Neural cell (in vitro differentiated cells): ENCODE data around the gene EPHA4. TPM values are rescaled to one million over a fixed set of nuclear protein-coding genes. Genes with fewer than 3 reads are reported as not detected.

Experiments
- H2AFZ ChIP-seq: fragments of 200-600, 300-800 bp; sonication (generic), shearing (Covaris generic); 2 replicates; pipeline ENCODE4 v1.6.0; 2014; ENCODE audit warnings: low read depth, mild to moderate bottlenecking, antibody characterized with exemption, low read length, moderate library complexity
- H3F3A ChIP-seq: fragments of 200-600 bp; shearing (Covaris generic); 2 replicates; pipeline ENCODE4 v1.6.1; 2016; ENCODE audit warnings: mild to moderate bottlenecking, moderate library complexity, mixed read lengths, antibody characterized with exemption, low read length; ENCODE audit not compliant: insufficient read depth, poor library complexity, severe bottlenecking
- H3K27ac ChIP-seq: fragments of 200-600, 300-800 bp; sonication (generic), shearing (Covaris generic); 2 replicates; pipeline ENCODE4 v1.5.1; 2014; ENCODE audit warnings: mild to moderate bottlenecking, low read length, moderate library complexity
- H3K27me3 ChIP-seq: fragments of 300-800, 200-600 bp; sonication (generic), shearing (Covaris generic); 2 replicates; pipeline ENCODE4 v1.6.0; 2014; ENCODE audit warnings: mild to moderate bottlenecking, low read depth, low read length, moderate library complexity; ENCODE audit not compliant: insufficient read depth
- H3K36me3 ChIP-seq: fragments of 300-800, 200-600 bp; sonication (generic), shearing (Covaris generic); 2 replicates; pipeline ENCODE4 v1.5.1; 2014; ENCODE audit warnings: mild to moderate bottlenecking, antibody characterized with exemption, low read length, moderate library complexity; ENCODE audit not compliant: insufficient read depth
- H3K4me2 ChIP-seq: fragments of 300-800, 200-600 bp; sonication (generic), shearing (Covaris generic); 2 replicates; pipeline ENCODE4 v1.6.0; 2014; ENCODE audit warnings: mild to moderate bottlenecking, low read length
- H3K4me3 ChIP-seq: fragments of 300-800, 200-600 bp; sonication (generic), shearing (Covaris generic); 2 replicates; pipeline ENCODE4 v1.5.1; 2014; ENCODE audit warnings: mild to moderate bottlenecking, low read length, moderate library complexity
- H3K79me2 ChIP-seq: fragments of 200-600 bp; shearing (Covaris generic); replicated peaks from 2 replicates; pipeline ENCODE4 v1.6.0; 2014; ENCODE audit warnings: mild to moderate bottlenecking, low read length, moderate library complexity; ENCODE audit not compliant: insufficient read depth
- H3K9ac ChIP-seq: fragments of 300-800, 200-600 bp; sonication (generic), shearing (Covaris generic); 2 replicates; pipeline ENCODE4 v1.6.1; 2016; ENCODE audit warnings: mild to moderate bottlenecking, low read length, mixed read lengths
- H3K9me2 ChIP-seq: fragments of 200-600 bp; shearing (Covaris generic); 2 replicates; pipeline ENCODE4 v1.6.1; 2016; ENCODE audit warnings: mild to moderate bottlenecking, low read length, mixed read lengths; ENCODE audit not compliant: insufficient read depth
- H3K9me3 ChIP-seq: fragments of 200-600, 300-800 bp; sonication (generic), shearing (Covaris generic); 2 replicates; pipeline ENCODE4 v1.6.1; 2016; ENCODE audit warnings: mild to moderate bottlenecking, mixed run types, low read length, moderate library complexity, mixed read lengths
- H4K20me1 ChIP-seq: fragments of 200-600 bp; shearing (Covaris generic); 2 replicates; pipeline ENCODE4 v1.6.1; 2016; ENCODE audit warnings: mild to moderate bottlenecking, mixed run types; ENCODE audit not compliant: insufficient read depth
- CTCF ChIP-seq: fragments of 450-650 bp; IDR thresholded peaks from 2 replicates; pipeline ENCODE4 v1.5.1; 2014; ENCODE audit warnings: antibody characterized with exemption, mild to moderate bottlenecking, moderate library complexity; ENCODE audit not compliant: poor library complexity, severe bottlenecking
- EP300 ChIP-seq: fragments of 450-650 bp; conservative IDR thresholded peaks from 2 replicates; pipeline ENCODE4 v1.6.1; 2014; ENCODE audit warnings: antibody characterized with exemption, mild to moderate bottlenecking, moderate library complexity; ENCODE audit not compliant: poor library complexity, severe bottlenecking
- EZH2 ChIP-seq: fragments of 200-600, 300-800 bp; shearing (Covaris generic), sonication (generic); IDR thresholded peaks from 2 replicates; pipeline ENCODE4 v1.6.1; 2014; ENCODE audit warnings: antibody characterized with exemption, low read length, borderline replicate concordance, mild to moderate bottlenecking; ENCODE audit not compliant: insufficient read depth, poor library complexity, severe bottlenecking
- MXI1 ChIP-seq: fragments of 450-650 bp; conservative IDR thresholded peaks from 2 replicates; pipeline ENCODE4 v1.6.1; 2014; ENCODE audit warnings: antibody characterized with exemption, mild to moderate bottlenecking; ENCODE audit not compliant: poor library complexity, severe bottlenecking
- POLR2AphosphoS5 ChIP-seq: IDR thresholded peaks from 2 replicates; pipeline ENCODE4 v1.6.1; 2012
- REST ChIP-seq: IDR thresholded peaks from 2 replicates; pipeline ENCODE4 v1.6.1; 2012; ENCODE audit warnings: borderline replicate concordance
- SMC3 ChIP-seq: fragments of 450-650 bp; conservative IDR thresholded peaks from 2 replicates; pipeline ENCODE4 v1.6.1; 2014; ENCODE audit warnings: antibody characterized with exemption, mild to moderate bottlenecking, moderate library complexity; ENCODE audit not compliant: poor library complexity
- polyA plus RNA-seq: library from polyadenylated mRNA; depleted of rRNA; stranded (reverse); fragments of >200 nt; gene quantifications from 2 replicates; pipeline ENCODE4 v1.2.3, GENCODE V29; 2014

Gene EPHA4
- polyA plus RNA-seq, 1 donor from 2014 or later, result 71.1 TPM

- Histone ChIP-seq H3K9ac (no peak overlapping the region), H3K79me2 (peaks cover 44% of the 10 kb centered on the region), H3K4me2 (no peak overlapping the region), H3K9me3 (no peaks in the 10 kb centered on the region), H2AFZ (no peak overlapping the region), H3K27me3 (no peaks in the 10 kb centered on the region), H3K4me3 (peak overlapping the region; percentile 24), H3F3A (no peaks in the 10 kb centered on the region), H3K27ac (peak overlapping the region; percentile 46), H3K9me2 (no peaks in the 10 kb centered on the region), H4K20me1 (no peaks in the 10 kb centered on the region), H3K36me3 (no peaks in the 10 kb centered on the region)
- peak; percentile 35 for TF ChIP-seq POLR2AphosphoS5
- TF ChIP-seq REST, result no peak
Observed at GRCh38 chr2:221502270-221503010, 69.7 kb downstream of the EPHA4 start.

- Histone ChIP-seq H3K9me2 (no peaks in the 10 kb centered on the region), H2AFZ (no peak overlapping the region), H3K27me3 (no peaks in the 10 kb centered on the region), H4K20me1 (no peaks in the 10 kb centered on the region), H3K27ac (peak overlapping the region; percentile 46), H3K4me3 (peak overlapping the region; percentile 24), H3K36me3 (no peaks in the 10 kb centered on the region), H3F3A (no peaks in the 10 kb centered on the region), H3K9me3 (no peaks in the 10 kb centered on the region), H3K79me2 (peaks cover 39% of the 10 kb centered on the region), H3K4me2 (no peak overlapping the region), H3K9ac (no peak overlapping the region)
- TF ChIP-seq REST (no peak), EP300 (no peak), MXI1 (no peak), POLR2AphosphoS5 (no peak), SMC3 (no peak), EZH2 (no peak), CTCF (no peak)
Observed at GRCh38 chr2:221501883-221502269, 70.2 kb downstream of the EPHA4 start.
